Fibroblast of lung (primary cell): Measurements from ENCODE around the gene ENPP7. TPM values are rescaled to one million over a fixed set of nuclear protein-coding genes. Genes with fewer than 3 reads are reported as not detected.

Experiments used
- DNase-seq, 2 donors: peaks; one replicate each; pipeline versions ENCODE4 v3.0.0 to v3.0.0-alpha.2; 2010; ENCODE audit warnings: low read depth in 2 of 2
- H2AFZ ChIP-seq: 2 replicates; pipeline ENCODE4 v1.5.1; 2012; ENCODE audit warnings: low read length, control low read depth, inconsistent platforms
- H3K27ac ChIP-seq: 2 replicates; pipeline ENCODE4 v1.5.1; 2011; ENCODE audit warnings: low read length, control low read depth; ENCODE audit not compliant: insufficient read depth
- H3K27me3 ChIP-seq: 2 replicates; pipeline ENCODE4 v1.5.1; 2011; ENCODE audit warnings: mild to moderate bottlenecking, low read length; ENCODE audit not compliant: control insufficient read depth, insufficient read depth
- H3K36me3 ChIP-seq: 2 replicates; pipeline ENCODE4 v1.5.1; 2011; ENCODE audit warnings: low read length; ENCODE audit not compliant: control insufficient read depth, insufficient read depth
- H3K4me1 ChIP-seq: 2 replicates; pipeline ENCODE4 v1.5.1; 2011; ENCODE audit warnings: low read length; ENCODE audit not compliant: control insufficient read depth, insufficient read depth; ENCODE audit errors: extremely low read depth
- H3K4me2 ChIP-seq: 2 replicates; pipeline ENCODE4 v1.5.1; 2011; ENCODE audit warnings: low read length, control low read depth; ENCODE audit not compliant: insufficient read depth; ENCODE audit errors: extremely low read depth
- H3K4me3 ChIP-seq, 4 experiments: fragments of 200-600 bp in 1 of 4; sonication (generic) in 1 of 4; replicated peaks in 1 of 4; 2 replicates each; pipeline ENCODE4 v1.5.1; 2011 to 2016; ENCODE audit warnings: low read length in 4 of 4, low read depth in 3 of 4, mild to moderate bottlenecking in 3 of 4, control low read depth in 2 of 4, inconsistent platforms in 1 of 4, mixed read lengths in 1 of 4; ENCODE audit not compliant: insufficient read depth in 1 of 4; ENCODE audit errors: control extremely low read depth in 1 of 4
- H3K79me2 ChIP-seq: 2 replicates; pipeline ENCODE4 v1.5.1; 2012; ENCODE audit warnings: mild to moderate bottlenecking, low read length, inconsistent platforms; ENCODE audit not compliant: control insufficient read depth, insufficient read depth
- H3K9ac ChIP-seq: 2 replicates; pipeline ENCODE4 v1.5.1; 2011; ENCODE audit warnings: mild to moderate bottlenecking, low read length, control low read depth; ENCODE audit not compliant: insufficient read depth
- H3K9me3 ChIP-seq: 2 replicates; pipeline ENCODE4 v1.5.1; 2012; ENCODE audit warnings: low read depth, low read length; ENCODE audit not compliant: control insufficient read depth, insufficient read depth
- H4K20me1 ChIP-seq: 2 replicates; pipeline ENCODE4 v1.5.1; 2011; ENCODE audit warnings: low read length; ENCODE audit not compliant: control insufficient read depth, insufficient read depth; ENCODE audit errors: extremely low read depth
- CTCF ChIP-seq, 2 donors: IDR thresholded peaks in 1 of 2; conservative IDR thresholded peaks in 1 of 2; 1 replicate in 1 of 2; 2 replicates in 1 of 2; pipeline ENCODE4 v1.5.1; 2011 to 2012; ENCODE audit warnings: low read length in 2 of 2, control low read depth in 1 of 2, inconsistent platforms in 1 of 2, low read depth in 1 of 2, mild to moderate bottlenecking in 1 of 2
- EZH2 ChIP-seq: IDR thresholded peaks from 2 replicates; pipeline ENCODE4 v1.5.1; 2012; ENCODE audit warnings: low read length, control low read depth, mild to moderate bottlenecking; ENCODE audit errors: missing control alignments
- polyA plus RNA-seq, 2 donors: library from polyadenylated mRNA; depleted of rRNA in 1 of 2; stranded (reverse) in 1 of 2; unstranded in 1 of 2; fragments of >200 nt; gene quantifications; 2 replicates each; pipeline ENCODE4 v1.2.1, GENCODE V29; 2011 to 2012; ENCODE audit warnings: missing spikeins in 1 of 2
- total RNA-seq: library from RNA; depleted of rRNA; stranded (reverse); fragments of >200 nt; gene quantifications from 2 replicates; pipeline ENCODE4 v1.2.1, GENCODE V29; 2014

ENPP7 gene
- total and polyA plus RNA-seq, 2 donors (not counting 1 experiment from before 2014, with no cell fraction given) = not detected

GRCh38 chr17:79706931-79707850 lies 23.6 kb upstream of the ENPP7 start:
- H3K4me1 ChIP-seq = no peaks in the 10 kb centered on the region
- H3K36me3 ChIP-seq = no peaks in the 10 kb centered on the region
- H3K27me3 ChIP-seq = no peaks in the 10 kb centered on the region
- H3K9me3 ChIP-seq = no peaks in the 10 kb centered on the region
- DNase-seq = peak in 1 of 2 donors; percentile 26
- no peaks in the 10 kb centered on the region for H4K20me1 ChIP-seq
- no peak overlapping the region for H2AFZ ChIP-seq
- no peak overlapping the region for H3K4me3 ChIP-seq
- TF ChIP-seq EZH2 (no peak), CTCF (conservative IDR thresholded peaks at IDR 0.05 in 1 of 2, IDR thresholded peaks at IDR 0.05 in 1 of 2; ENCODE audit: low read depth in 1 of 2, low read length in 2 of 2) (no peak)
- H3K9ac ChIP-seq = no peak overlapping the region
- H3K79me2 ChIP-seq = no peaks in the 10 kb centered on the region
- H3K27ac ChIP-seq = no peak overlapping the region
- no peak overlapping the region for H3K4me2 ChIP-seq

GRCh38 chr17:79707931-79708891 lies 22.5 kb upstream of the ENPP7 start:
- no peaks in the 10 kb centered on the region for H3K27me3 ChIP-seq
- H3K36me3 ChIP-seq = no peaks in the 10 kb centered on the region
- no peak overlapping the region for H3K9ac ChIP-seq
- no peaks in the 10 kb centered on the region for H3K9me3 ChIP-seq
- no peaks in the 10 kb centered on the region for H3K4me1 ChIP-seq
- H3K4me3 ChIP-seq = no peak overlapping the region
- peak in 1 of 2 donors; percentile 47 for DNase-seq
- H3K79me2 ChIP-seq = no peaks in the 10 kb centered on the region
- no peaks in the 10 kb centered on the region for H4K20me1 ChIP-seq
- no peak overlapping the region for H2AFZ ChIP-seq
- no peak for TF ChIP-seq EZH2
- peak; percentile 69 to 74 for TF ChIP-seq CTCF (conservative IDR thresholded peaks at IDR 0.05 in 1 of 2, IDR thresholded peaks at IDR 0.05 in 1 of 2; ENCODE audit: low read depth in 1 of 2, low read length in 2 of 2)
- no peak overlapping the region for H3K27ac ChIP-seq
- H3K4me2 ChIP-seq = no peak overlapping the region
